ENCODE measurements around the gene JAM3.

JAM3 gene

GRCh38 chr11:134120921-134121526 lies 52.2 kb downstream of the JAM3 start:
- H3K9me3 ChIP-seq (ENCODE audit: low read length), result no peaks in the 10 kb centered on the region
- peaks cover 63% of the 10 kb centered on the region for H3K4me1 ChIP-seq (ENCODE audit: insufficient read depth, low read length)

GRCh38 chr11:134124660-134125451 lies 56.0 kb downstream of the JAM3 start:
- no peaks in the 10 kb centered on the region for H3K36me3 ChIP-seq (ENCODE audit: insufficient read depth, low read length)
- peak overlapping the region; percentile 34 for H3K27ac ChIP-seq (ENCODE audit: low read depth, low read length)
- no peaks in the 10 kb centered on the region for H3K9me3 ChIP-seq (ENCODE audit: low read length)
- no peaks in the 10 kb centered on the region for H3K27me3 ChIP-seq (ENCODE audit: control insufficient read depth in 1 of 2, insufficient read depth in 2 of 2, low read length in 2 of 2)
- H3K4me1 ChIP-seq (ENCODE audit: insufficient read depth, low read length), result peaks cover 48% of the 10 kb centered on the region
- no peak overlapping the region for H3K9ac ChIP-seq (ENCODE audit: low read length)
- peak overlapping the region; percentile 22 to 52 for H3K4me3 ChIP-seq (ENCODE audit: low read depth in 1 of 2, low read length in 2 of 2)

More at GRCh38 chr11:134120921-134121526, 52.2 kb downstream of the JAM3 start:
- H3K4me3 ChIP-seq (ENCODE audit: low read depth in 1 of 2, low read length in 2 of 2), result peak overlapping the region; percentile 26 to 49
- peak overlapping the region; percentile 58 for H3K9ac ChIP-seq (ENCODE audit: low read length)
- H3K36me3 ChIP-seq (ENCODE audit: insufficient read depth, low read length), result no peaks in the 10 kb centered on the region
- H3K27ac ChIP-seq (ENCODE audit: low read depth, low read length), result peak overlapping the region; percentile 98
- no peaks in the 10 kb centered on the region for H3K27me3 ChIP-seq (ENCODE audit: control insufficient read depth in 1 of 2, insufficient read depth in 2 of 2, low read length in 2 of 2)

GRCh38 chr11:134125507-134125906 lies 56.6 kb downstream of the JAM3 start:
- H3K4me1 ChIP-seq (ENCODE audit: insufficient read depth, low read length), result peaks cover 46% of the 10 kb centered on the region
- no peak overlapping the region for H3K9ac ChIP-seq (ENCODE audit: low read length)

GRCh38 chr11:134126217-134126822 lies 57.4 kb downstream of the JAM3 start:
- Histone ChIP-seq H3K9me3 (ENCODE audit: low read length) (no peaks in the 10 kb centered on the region), H3K36me3 (ENCODE audit: insufficient read depth, low read length) (no peaks in the 10 kb centered on the region), H3K9ac (ENCODE audit: low read length) (no peak overlapping the region), H3K27ac (ENCODE audit: low read depth, low read length) (peak overlapping the region; percentile 0), H3K4me1 (ENCODE audit: insufficient read depth, low read length) (peaks cover 38% of the 10 kb centered on the region), H3K4me3 (ENCODE audit: low read depth in 1 of 2, low read length in 2 of 2) (no peak overlapping the region), H3K27me3 (ENCODE audit: control insufficient read depth in 1 of 2, insufficient read depth in 2 of 2, low read length in 2 of 2) (no peaks in the 10 kb centered on the region)

More at GRCh38 chr11:134125507-134125906, 56.6 kb downstream of the JAM3 start:
- Histone ChIP-seq H3K36me3 (ENCODE audit: insufficient read depth, low read length) (no peaks in the 10 kb centered on the region), H3K9me3 (ENCODE audit: low read length) (no peaks in the 10 kb centered on the region), H3K27ac (ENCODE audit: low read depth, low read length) (peak overlapping the region; percentile 0), H3K27me3 (ENCODE audit: control insufficient read depth in 1 of 2, insufficient read depth in 2 of 2, low read length in 2 of 2) (no peaks in the 10 kb centered on the region), H3K4me3 (ENCODE audit: low read depth in 1 of 2, low read length in 2 of 2) (peak overlapping the region; percentile 22 to 52)

- H3K4me1 ChIP-seq (ENCODE audit: insufficient read depth, low read length), result peaks cover 2% of the 10 kb centered on the region
- no peak overlapping the region for H3K9ac ChIP-seq (ENCODE audit: low read length)
- no peaks in the 10 kb centered on the region for H3K9me3 ChIP-seq (ENCODE audit: low read length)
- H3K27me3 ChIP-seq (ENCODE audit: control insufficient read depth in 1 of 2, insufficient read depth in 2 of 2, low read length in 2 of 2), result no peaks in the 10 kb centered on the region
- no peaks in the 10 kb centered on the region for H3K36me3 ChIP-seq (ENCODE audit: insufficient read depth, low read length)
- no peak overlapping the region for H3K4me3 ChIP-seq (ENCODE audit: low read depth in 1 of 2, low read length in 2 of 2)
- H3K27ac ChIP-seq (ENCODE audit: low read depth, low read length), result no peak overlapping the region
Observed at GRCh38 chr11:134131628-134132244, 62.9 kb downstream of the JAM3 start.

- no peaks in the 10 kb centered on the region for H3K4me1 ChIP-seq (ENCODE audit: insufficient read depth, low read length)
- H3K36me3 ChIP-seq (ENCODE audit: insufficient read depth, low read length), result no peaks in the 10 kb centered on the region
- H3K27ac ChIP-seq (ENCODE audit: low read depth, low read length), result no peak overlapping the region
- H3K9me3 ChIP-seq (ENCODE audit: low read length), result no peaks in the 10 kb centered on the region
- H3K4me3 ChIP-seq (ENCODE audit: low read depth in 1 of 2, low read length in 2 of 2), result no peak overlapping the region
- H3K27me3 ChIP-seq (ENCODE audit: control insufficient read depth in 1 of 2, insufficient read depth in 2 of 2, low read length in 2 of 2), result no peaks in the 10 kb centered on the region
- no peak overlapping the region for H3K9ac ChIP-seq (ENCODE audit: low read length)
Observed at GRCh38 chr11:134132808-134133207, 63.9 kb downstream of the JAM3 start.

GRCh38 chr11:134134167-134134566 lies 65.3 kb downstream of the JAM3 start:
- Histone ChIP-seq H3K27me3 (ENCODE audit: control insufficient read depth in 1 of 2, insufficient read depth in 2 of 2, low read length in 2 of 2) (no peaks in the 10 kb centered on the region), H3K4me3 (ENCODE audit: low read depth in 1 of 2, low read length in 2 of 2) (no peak overlapping the region), H3K36me3 (ENCODE audit: insufficient read depth, low read length) (no peaks in the 10 kb centered on the region), H3K9me3 (ENCODE audit: low read length) (no peaks in the 10 kb centered on the region), H3K9ac (ENCODE audit: low read length) (no peak overlapping the region), H3K4me1 (ENCODE audit: insufficient read depth, low read length) (peaks cover 5% of the 10 kb centered on the region), H3K27ac (ENCODE audit: low read depth, low read length) (no peak overlapping the region)

- H3K27me3 ChIP-seq (ENCODE audit: control insufficient read depth in 1 of 2, insufficient read depth in 2 of 2, low read length in 2 of 2), result no peaks in the 10 kb centered on the region
- peaks cover 7% of the 10 kb centered on the region for H3K36me3 ChIP-seq (ENCODE audit: insufficient read depth, low read length)
- no peak overlapping the region for H3K27ac ChIP-seq (ENCODE audit: low read depth, low read length)
- no peak overlapping the region for H3K9ac ChIP-seq (ENCODE audit: low read length)
- H3K4me3 ChIP-seq (ENCODE audit: low read depth in 1 of 2, low read length in 2 of 2), result no peak overlapping the region
- H3K9me3 ChIP-seq (ENCODE audit: low read length), result no peaks in the 10 kb centered on the region
- H3K4me1 ChIP-seq (ENCODE audit: insufficient read depth, low read length), result peaks cover 9% of the 10 kb centered on the region
Observed at GRCh38 chr11:134138376-134138775, 69.5 kb downstream of the JAM3 start.

GRCh38 chr11:134139303-134139872 lies 70.5 kb downstream of the JAM3 start:
- Histone ChIP-seq H3K4me3 (ENCODE audit: low read depth in 1 of 2, low read length in 2 of 2) (no peak overlapping the region), H3K27ac (ENCODE audit: low read depth, low read length) (peak overlapping the region; percentile 79), H3K4me1 (ENCODE audit: insufficient read depth, low read length) (peaks cover 9% of the 10 kb centered on the region), H3K36me3 (ENCODE audit: insufficient read depth, low read length) (peaks cover 12% of the 10 kb centered on the region), H3K9me3 (ENCODE audit: low read length) (no peaks in the 10 kb centered on the region), H3K27me3 (ENCODE audit: control insufficient read depth in 1 of 2, insufficient read depth in 2 of 2, low read length in 2 of 2) (no peaks in the 10 kb centered on the region), H3K9ac (ENCODE audit: low read length) (no peak overlapping the region)

GRCh38 chr11:134139873-134140331 lies 71.0 kb downstream of the JAM3 start:
- Histone ChIP-seq H3K9me3 (ENCODE audit: low read length) (no peaks in the 10 kb centered on the region), H3K36me3 (ENCODE audit: insufficient read depth, low read length) (peaks cover 16% of the 10 kb centered on the region), H3K4me3 (ENCODE audit: low read depth in 1 of 2, low read length in 2 of 2) (no peak overlapping the region), H3K27me3 (ENCODE audit: control insufficient read depth in 1 of 2, insufficient read depth in 2 of 2, low read length in 2 of 2) (no peaks in the 10 kb centered on the region), H3K9ac (ENCODE audit: low read length) (no peak overlapping the region), H3K4me1 (ENCODE audit: insufficient read depth, low read length) (peaks cover 9% of the 10 kb centered on the region), H3K27ac (ENCODE audit: low read depth, low read length) (peak overlapping the region; percentile 79)

- no peaks in the 10 kb centered on the region for H3K9me3 ChIP-seq (ENCODE audit: low read length)
- H3K4me1 ChIP-seq (ENCODE audit: insufficient read depth, low read length), result peaks cover 9% of the 10 kb centered on the region
- peaks cover 27% of the 10 kb centered on the region for H3K36me3 ChIP-seq (ENCODE audit: insufficient read depth, low read length)
- H3K4me3 ChIP-seq (ENCODE audit: low read depth in 1 of 2, low read length in 2 of 2), result no peak overlapping the region
- H3K27ac ChIP-seq (ENCODE audit: low read depth, low read length), result no peak overlapping the region
- H3K9ac ChIP-seq (ENCODE audit: low read length), result no peak overlapping the region
- H3K27me3 ChIP-seq (ENCODE audit: control insufficient read depth in 1 of 2, insufficient read depth in 2 of 2, low read length in 2 of 2), result no peaks in the 10 kb centered on the region
Observed at GRCh38 chr11:134140961-134141490, 72.2 kb downstream of the JAM3 start.

All from muscle layer of colon (tissue), 2 donors.